HepG2 (cell line): ENCODE measurements around the gene DNAL4. TPM values are rescaled to one million over a fixed set of nuclear protein-coding genes. Genes with fewer than 3 reads are reported as not detected.
A peak's percentile ranks its signal among the peaks of the same experiment; 100 is the strongest.

Source experiments
- ARID3A ChIP-seq: IDR thresholded peaks from 2 replicates; pipeline ENCODE4 v1.6.1; 2012; ENCODE audit warnings: low read depth, low read length, improper control_type of control experiment
- ARNT2 ChIP-seq: sonication (generic); formaldehyde crosslinking; IDR thresholded peaks from 2 replicates; pipeline ENCODE4 v1.8.0; 2022; ENCODE audit warnings: mild to moderate bottlenecking, low read depth, missing genetic modification reagents, moderate library complexity
- CEBPZ ChIP-seq: IDR thresholded peaks from 2 replicates; pipeline ENCODE4 v1.6.1; 2012; ENCODE audit warnings: low read length, improper control_type of control experiment
- CENPBD1 ChIP-seq: sonication (generic); formaldehyde crosslinking; IDR thresholded peaks from 2 replicates; pipeline ENCODE4 v1.8.0; 2022; ENCODE audit warnings: missing genetic modification reagents, low read depth, mild to moderate bottlenecking, borderline replicate concordance
- ETV5 ChIP-seq: IDR thresholded peaks from 2 replicates; pipeline ENCODE4 v1.6.1; 2018; ENCODE audit warnings: missing biosample characterization, missing genetic modification reagents, inconsistent platforms, borderline replicate concordance
- GATA4 ChIP-seq: sonication (generic); IDR thresholded peaks from 2 replicates; pipeline ENCODE4 v1.6.1; 2016; ENCODE audit warnings: antibody characterized with exemption, low read depth, borderline replicate concordance
- SP5 ChIP-seq: IDR thresholded peaks from 2 replicates; pipeline ENCODE4 v1.6.1; 2016; ENCODE audit warnings: low read depth, borderline replicate concordance
- SYNCRIP ChIP-seq: fragments of 200-400 bp; formaldehyde crosslinking; IDR thresholded peaks from 2 replicates; pipeline ENCODE4 v1.6.1; 2018; ENCODE audit warnings: mild to moderate bottlenecking, low read depth, low read length; ENCODE audit not compliant: insufficient read depth
- TAF15 ChIP-seq: fragments of 200-400 bp; formaldehyde crosslinking; IDR thresholded peaks from one replicate; pipeline ENCODE4 v1.6.1; 2018; ENCODE audit warnings: mild to moderate bottlenecking, low read depth, low read length; ENCODE audit not compliant: poor library complexity, severe bottlenecking
- TARDBP ChIP-seq: sonication (generic); formaldehyde crosslinking; IDR thresholded peaks from 2 replicates; pipeline ENCODE4 v1.8.0; 2022; ENCODE audit warnings: mild to moderate bottlenecking, missing genetic modification reagents
- TBX2 ChIP-seq: sonication (generic); formaldehyde crosslinking; IDR thresholded peaks from 2 replicates; pipeline ENCODE4 v1.5.0; 2020; ENCODE audit warnings: missing genetic modification reagents, mild to moderate bottlenecking, borderline replicate concordance
- TRIM24 ChIP-seq: sonication (generic); formaldehyde crosslinking; IDR thresholded peaks from 2 replicates; pipeline ENCODE4 v1.8.0; 2022; ENCODE audit warnings: mild to moderate bottlenecking, missing genetic modification reagents
- ZBTB34 ChIP-seq: sonication (generic); formaldehyde crosslinking; IDR thresholded peaks from 2 replicates; pipeline ENCODE4 v1.8.0; 2022; ENCODE audit warnings: mild to moderate bottlenecking, missing genetic modification reagents
- ZFP90 ChIP-seq: sonication (generic); formaldehyde crosslinking; IDR thresholded peaks from 2 replicates; pipeline ENCODE4 v1.8.0; 2022; ENCODE audit warnings: missing genetic modification reagents, mild to moderate bottlenecking, inconsistent platforms, borderline replicate concordance
- ZNF296 ChIP-seq: sonication (generic); formaldehyde crosslinking; conservative IDR thresholded peaks from 2 replicates; pipeline ENCODE4 v1.5.0; 2020; ENCODE audit warnings: mild to moderate bottlenecking, missing genetic modification reagents
- ZNF512 ChIP-seq: sonication (generic); formaldehyde crosslinking; IDR thresholded peaks from 2 replicates; pipeline ENCODE4 v1.4.0; 2020; ENCODE audit warnings: mild to moderate bottlenecking, missing genetic modification reagents
- ZNF629 ChIP-seq: sonication (generic); formaldehyde crosslinking; conservative IDR thresholded peaks from 2 replicates; pipeline ENCODE4 v1.5.0; 2020; ENCODE audit warnings: missing genetic modification reagents
- ZNF746 ChIP-seq: sonication (generic); formaldehyde crosslinking; IDR thresholded peaks from 2 replicates; pipeline ENCODE4 v1.8.0; 2022; ENCODE audit warnings: mild to moderate bottlenecking, missing genetic modification reagents
- polyA plus RNA-seq, 8 experiments: library from polyadenylated mRNA; depleted of rRNA in 3 of 8; stranded (reverse) in 7 of 8; unstranded in 1 of 8; fragments of >200 nt; fragmentation: Illumina TruSeq in 4 of 8; extraction: Trizol in 4 of 8; gene quantifications; 2 replicates each; pipeline versions ENCODE4 v1.2.1 to v1.2.3, GENCODE V29; 2011 to 2016; ENCODE audit warnings: low read depth in 4 of 8, missing spikeins in 1 of 8, mixed read lengths in 1 of 8; ENCODE audit not compliant: insufficient read depth in 1 of 8
- total RNA-seq, 5 experiments: library from RNA; depleted of rRNA; stranded (reverse); fragments of >200 nt; fragmentation: Illumina TruSeq; extraction: Trizol; gene quantifications; 2 replicates each; pipeline ENCODE4 v1.2.3, GENCODE V29; 2016; ENCODE audit warnings: low read depth in 1 of 5

Gene DNAL4
- total and polyA plus RNA-seq, 2 of the 13 experiments (the other 11 are each of a cell fraction or from before 2014, with no cell fraction given): 8.0 to 10.7 TPM

- no peak for TF ChIP-seq SYNCRIP
- peak; percentile 65 for TF ChIP-seq TBX2
- TF ChIP-seq SP5 (CRISPR knock-in tag): peak; percentile 90
- TF ChIP-seq ARID3A: no peak
- TF ChIP-seq ZNF512: no peak
- TF ChIP-seq CEBPZ: no peak
- TF ChIP-seq GATA4: peak; percentile 44; the same call in 1 of the 2 replicates
- peak; percentile 61 for TF ChIP-seq ZNF629 (CRISPR knock-in tag)
- peak; percentile 87 for TF ChIP-seq ETV5 (CRISPR knock-in tag)
- peak; percentile 84 for TF ChIP-seq TARDBP
- 0 out of 2 replicates have a peak, but pooled peaks have one; percentile 37 for TF ChIP-seq ZNF296
- peak; percentile 59; the same call in 1 of the 2 replicates for TF ChIP-seq ZFP90 (CRISPR knock-in tag)
- TF ChIP-seq TAF15: no peak
- TF ChIP-seq ZBTB34 (CRISPR knock-in tag): peak; percentile 53; the same call in 1 of the 2 replicates
- no peak for TF ChIP-seq CENPBD1
- TF ChIP-seq TRIM24 (CRISPR knock-in tag): 0 out of 2 replicates have a peak, but pooled peaks have one; percentile 20
- TF ChIP-seq ZNF746 (CRISPR knock-in tag): peak; percentile 87
- TF ChIP-seq ARNT2 (CRISPR knock-in tag): peak; percentile 63; the same call in 1 of the 2 replicates
These were observed 38.6 kb downstream of the DNAL4 start (continued) for GRCh38 chr22:38755155-38755910.
